Omental fat pad (tissue), 4 donors: Measurements from ENCODE around the gene NFIA. TPM values are rescaled to one million over a fixed set of nuclear protein-coding genes. Genes with fewer than 3 reads are reported as not detected.

Source experiments
- ATAC-seq: fragments of 150-250 bp; one replicate; pipeline ENCODE4 v1.9.1; 2016; ENCODE audit warnings: mild to moderate bottlenecking, moderate library complexity; ENCODE audit not compliant: low FRiP score
- DNase-seq: peaks from one replicate; pipeline ENCODE4 v3.0.0-alpha.2; 2019; ENCODE audit warnings: low spot score
- CTCF ChIP-seq, 3 donors: fragments of 450-650 bp; IDR thresholded peaks; one replicate each; pipeline ENCODE4 v1.5.1; 2016 to 2017; ENCODE audit warnings: antibody characterized with exemption in 3 of 3, mild to moderate bottlenecking in 3 of 3, moderate library complexity in 2 of 3
- total RNA-seq, 4 donors: library from RNA; depleted of rRNA; stranded (reverse); fragments of >200 nt; gene quantifications; one replicate each; pipeline ENCODE4 v1.1.0, GENCODE V29; 2016

Gene NFIA
- total RNA-seq, 4 donors from 2014 or later = 61.1 to 159 (median 77.5) TPM

GRCh38 chr1:61323681-61324328, 241.4 kb downstream of the NFIA start:
- TF ChIP-seq CTCF (IDR thresholded peaks at IDR 0.05) = no peak
- DNase-seq (no peak), ATAC-seq (no peak)

- no peak for DNase-seq
Observed at GRCh38 chr1:61326713-61327112, 244.4 kb downstream of the NFIA start.

DNA sequence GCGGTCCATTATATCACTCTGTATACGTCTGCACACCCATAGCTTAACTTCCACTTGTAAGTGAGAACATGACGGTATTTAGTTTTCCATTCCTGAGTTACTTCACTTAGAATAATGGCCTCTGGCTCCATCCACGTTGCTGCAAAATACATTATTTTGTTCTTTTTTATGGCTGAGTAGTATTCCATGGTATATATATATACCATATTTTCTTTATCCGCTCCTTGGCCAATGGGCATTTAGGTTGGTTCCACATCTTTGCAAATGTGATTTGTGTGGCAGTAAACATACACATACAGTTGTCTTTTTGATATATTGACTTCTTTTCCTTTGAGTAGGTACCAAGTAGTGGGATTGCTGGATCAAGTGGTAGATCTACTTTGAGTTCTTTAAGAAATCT, 245.1 kb downstream of the NFIA start:
- no peak for DNase-seq
- no peak for TF ChIP-seq CTCF (IDR thresholded peaks at IDR 0.05)
- no peak for ATAC-seq

More at GRCh38 chr1:61326713-61327112, 244.4 kb downstream of the NFIA start:
- no peak for ATAC-seq
- TF ChIP-seq CTCF (IDR thresholded peaks at IDR 0.05) = no peak

DNA sequence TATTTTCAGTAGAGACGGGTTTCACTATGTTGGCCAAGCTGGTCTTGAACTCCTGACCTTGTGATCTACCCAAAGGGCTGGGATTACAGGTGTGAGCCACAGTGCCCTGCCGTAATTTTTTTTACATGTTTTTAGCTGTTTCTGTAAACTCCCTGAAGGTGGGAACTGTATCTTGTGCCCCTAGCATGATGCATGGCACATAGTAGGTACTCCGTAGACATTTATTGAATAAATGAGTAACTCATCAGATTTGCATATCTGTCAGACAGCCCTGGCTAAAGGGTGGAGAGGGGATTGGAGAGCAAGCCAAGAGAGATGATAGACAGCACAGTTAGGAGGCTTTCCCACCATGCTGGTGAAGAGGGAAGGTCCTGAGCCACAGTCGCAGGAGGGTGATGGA, 247.2 kb downstream of the NFIA start:
- no peak for TF ChIP-seq CTCF (IDR thresholded peaks at IDR 0.05)
- no peak for ATAC-seq
- no peak for DNase-seq

DNA sequence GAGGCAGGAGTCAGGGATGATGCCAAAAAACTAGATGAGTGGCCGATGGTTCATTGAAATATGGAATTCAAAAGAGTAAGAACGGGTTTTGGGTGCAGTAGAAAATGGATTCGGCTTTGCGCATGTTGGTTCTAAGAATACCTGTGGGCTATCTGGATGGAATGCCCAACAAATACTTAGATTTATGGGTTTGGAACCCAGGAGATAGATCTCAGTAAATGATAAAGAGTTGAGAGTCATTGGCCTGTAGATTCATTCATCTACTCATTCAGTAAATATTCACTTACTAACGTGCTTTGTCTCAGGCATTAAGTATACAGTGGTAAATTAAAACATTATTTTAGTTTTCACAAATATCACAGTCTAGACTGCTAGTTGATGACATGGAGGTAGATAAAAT, 247.7 kb downstream of the NFIA start:
- ATAC-seq = no peak
- DNase-seq = no peak
- no peak for TF ChIP-seq CTCF (IDR thresholded peaks at IDR 0.05)

GRCh38 chr1:61330571-61330970, 248.2 kb downstream of the NFIA start:
- no peak for DNase-seq
- ATAC-seq = no peak
- no peak for TF ChIP-seq CTCF (IDR thresholded peaks at IDR 0.05)

- DNase-seq (no peak), ATAC-seq (no peak)
- no peak for TF ChIP-seq CTCF (IDR thresholded peaks at IDR 0.05)
Observed at GRCh38 chr1:61332196-61332753, 249.9 kb downstream of the NFIA start.
